ENCODE measurements around the gene SLC34A2.

The SLC34A2 gene

DNA sequence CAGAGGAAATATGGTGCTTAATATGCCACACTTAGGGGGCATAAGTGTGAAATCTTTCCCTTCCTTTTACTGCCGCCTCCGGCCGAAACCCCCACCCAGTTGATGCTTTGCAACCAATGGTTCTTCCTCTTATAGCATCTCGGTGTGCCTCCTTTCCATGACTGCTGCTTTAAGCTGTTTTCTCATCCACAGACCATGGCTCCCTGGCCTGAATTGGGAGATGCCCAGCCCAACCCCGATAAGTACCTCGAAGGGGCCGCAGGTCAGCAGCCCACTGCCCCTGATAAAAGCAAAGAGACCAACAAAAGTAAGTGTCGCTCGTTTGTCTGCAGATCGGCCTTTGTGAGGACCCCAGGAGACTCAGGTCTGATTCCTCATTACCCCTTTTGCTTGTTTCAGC is 6.7 kb downstream of the SLC34A2 start:
- no peak for DNase-seq

DNA sequence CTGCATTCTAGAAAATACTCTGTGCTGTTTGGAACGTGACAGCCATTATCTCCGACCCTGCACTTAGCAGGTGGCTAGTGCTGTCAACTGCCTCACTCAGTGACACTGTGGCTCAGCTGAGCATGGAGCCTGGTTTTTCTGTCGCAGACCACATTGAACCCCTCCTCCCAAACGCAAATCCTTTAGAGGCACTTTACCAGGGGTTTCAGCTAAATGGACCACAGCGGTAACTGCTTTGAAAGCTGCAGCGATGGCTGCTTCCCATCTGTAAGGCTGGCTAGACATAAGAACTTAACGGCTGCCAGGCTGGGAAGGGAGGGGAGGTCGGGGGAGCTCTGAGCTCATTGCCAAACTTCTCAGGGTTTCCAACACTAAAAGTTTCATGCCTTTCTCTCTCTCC is 8.1 kb downstream of the SLC34A2 start:
- DNase-seq: no peak

- DNase-seq: no peak
Observed at GRCh38 chr4:25666031-25666630, 10.5 kb downstream of the SLC34A2 start.

- no peak for DNase-seq
Observed at GRCh38 chr4:25667931-25668557, 12.4 kb downstream of the SLC34A2 start.

- no peak for DNase-seq
Observed at GRCh38 chr4:25670991-25671390, 15.3 kb downstream of the SLC34A2 start.

- no peak for DNase-seq
Observed at GRCh38 chr4:25672756-25673155, 17.1 kb downstream of the SLC34A2 start.

GRCh38 chr4:25674386-25674785 is 18.7 kb downstream of the SLC34A2 start:
- no peak for DNase-seq

GRCh38 chr4:25676221-25676620 is 20.6 kb downstream of the SLC34A2 start:
- DNase-seq: no peak

DNA sequence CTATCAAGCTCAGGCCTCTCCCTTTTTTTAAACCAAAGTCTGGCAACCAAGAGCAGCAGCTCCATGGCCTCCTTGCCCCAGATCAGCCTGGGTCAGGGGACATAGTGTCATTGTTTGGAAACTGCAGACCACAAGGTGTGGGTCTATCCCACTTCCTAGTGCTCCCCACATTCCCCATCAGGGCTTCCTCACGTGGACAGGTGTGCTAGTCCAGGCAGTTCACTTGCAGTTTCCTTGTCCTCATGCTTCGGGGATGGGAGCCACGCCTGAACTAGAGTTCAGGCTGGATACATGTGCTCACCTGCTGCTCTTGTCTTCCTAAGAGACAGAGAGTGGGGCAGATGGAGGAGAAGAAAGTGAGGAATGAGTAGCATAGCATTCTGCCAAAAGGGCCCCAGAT is 21.5 kb downstream of the SLC34A2 start:
- DNase-seq: no peak

GRCh38 chr4:25677943-25678342 is 22.3 kb downstream of the SLC34A2 start:
- no peak for DNase-seq

GRCh38 chr4:25687773-25688172 is 32.1 kb downstream of the SLC34A2 start:
- no peak for DNase-seq

GRCh38 chr4:25694466-25694865 is 38.8 kb downstream of the SLC34A2 start:
- peak; percentile 12 for DNase-seq

DNA sequence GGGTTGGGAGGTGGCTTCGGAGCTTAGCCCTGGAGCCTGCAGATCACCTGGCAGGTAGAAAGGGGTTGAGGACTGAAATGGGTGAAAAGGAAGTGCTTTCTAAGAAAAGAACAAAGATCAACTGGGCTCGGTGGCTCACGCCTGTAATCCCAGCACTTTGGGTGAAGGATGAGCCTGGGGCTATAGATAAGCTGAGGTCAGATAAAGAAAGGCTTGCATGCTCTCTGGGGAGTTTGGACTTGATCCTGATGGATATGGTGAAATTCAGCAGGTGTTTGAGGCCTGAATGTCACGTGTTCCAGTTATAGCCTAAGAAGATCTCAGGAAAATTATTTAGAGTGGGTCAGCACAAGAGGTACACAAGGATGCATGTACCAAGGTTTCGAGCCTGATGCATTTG is 40.8 kb downstream of the SLC34A2 start:
- DNase-seq: no peak

GRCh38 chr4:25697516-25697915 is 41.9 kb downstream of the SLC34A2 start:
- no peak for DNase-seq

DNA sequence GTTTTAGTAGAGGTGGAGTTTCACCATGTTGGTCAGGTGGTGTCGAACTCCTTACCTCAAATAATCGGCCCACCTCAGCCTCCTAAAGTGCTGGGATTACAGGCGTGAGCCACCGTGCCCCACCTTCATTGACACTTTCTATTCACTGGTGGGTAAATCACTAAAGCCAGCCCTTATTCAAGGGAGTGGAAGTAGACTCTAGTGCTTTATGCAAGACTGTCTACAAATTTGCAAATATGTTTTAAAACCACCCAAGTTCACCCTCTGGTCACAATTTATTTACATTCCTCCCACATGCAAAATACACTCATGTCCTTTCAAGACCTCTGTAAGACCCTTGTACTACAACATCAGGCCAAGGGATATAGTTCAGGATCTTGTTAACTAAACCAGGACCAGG is 45.0 kb downstream of the SLC34A2 start:
- no peak for DNase-seq

GRCh38 chr4:25702848-25703247 is 47.2 kb downstream of the SLC34A2 start:
- DNase-seq: peak; percentile 47

DNA sequence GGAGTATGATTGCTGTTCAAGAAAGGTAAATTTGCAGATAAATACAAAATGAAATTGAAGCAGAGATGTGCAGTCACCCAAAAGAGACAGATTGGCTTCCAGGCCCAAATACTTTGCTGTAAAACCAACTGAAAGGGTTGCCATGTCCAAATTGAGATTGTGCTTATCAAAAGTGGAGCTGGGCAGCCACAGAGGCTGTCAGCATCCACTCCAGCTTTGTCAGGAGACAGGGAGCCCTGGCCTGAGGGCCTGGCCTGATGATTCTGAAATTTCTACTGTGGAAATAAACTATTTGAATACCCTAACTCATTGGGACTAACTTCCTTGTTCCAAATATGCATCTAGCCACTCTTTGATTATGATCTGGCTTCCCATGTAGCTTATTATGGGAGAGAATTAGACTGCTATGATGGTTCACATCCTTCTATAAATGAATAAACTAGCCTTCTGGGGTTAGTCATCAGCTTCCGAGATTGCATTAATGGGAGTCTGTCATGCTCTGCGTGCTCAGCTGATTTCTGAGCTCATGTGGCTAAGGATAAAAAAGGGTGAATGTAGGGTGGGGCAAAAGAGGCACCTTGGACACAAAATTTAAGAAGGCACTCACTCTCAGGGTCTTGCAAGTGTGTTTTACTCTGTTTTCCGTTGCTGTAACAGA is 48.2 kb downstream of the SLC34A2 start:
- no peak for DNase-seq

- DNase-seq: no peak
Observed at GRCh38 chr4:25704516-25704915, 48.9 kb downstream of the SLC34A2 start.

GRCh38 chr4:25710637-25711036 is 55.0 kb downstream of the SLC34A2 start:
- no peak for DNase-seq

GRCh38 chr4:25712611-25713010 is 57.0 kb downstream of the SLC34A2 start:
- DNase-seq: no peak

DNA sequence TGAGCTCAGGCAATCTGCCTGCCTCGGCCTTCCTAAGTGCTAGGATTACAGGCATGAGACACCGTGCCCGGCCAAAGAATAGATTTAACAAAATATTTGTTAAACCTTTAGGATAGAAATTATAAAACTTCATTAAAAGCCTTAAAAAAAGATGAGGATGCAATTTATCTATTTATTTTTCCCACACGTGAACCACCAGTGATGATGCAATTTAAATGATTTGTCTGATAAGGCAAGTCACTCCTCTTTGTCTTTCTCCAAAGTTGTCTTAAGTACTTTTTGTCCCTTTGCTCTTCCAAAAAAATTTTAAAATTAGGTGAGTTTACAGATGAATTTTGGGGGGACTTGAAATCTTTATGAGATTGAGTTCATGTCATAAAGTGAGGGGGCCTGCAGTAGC is 58.2 kb downstream of the SLC34A2 start:
- no peak for DNase-seq

DNA sequence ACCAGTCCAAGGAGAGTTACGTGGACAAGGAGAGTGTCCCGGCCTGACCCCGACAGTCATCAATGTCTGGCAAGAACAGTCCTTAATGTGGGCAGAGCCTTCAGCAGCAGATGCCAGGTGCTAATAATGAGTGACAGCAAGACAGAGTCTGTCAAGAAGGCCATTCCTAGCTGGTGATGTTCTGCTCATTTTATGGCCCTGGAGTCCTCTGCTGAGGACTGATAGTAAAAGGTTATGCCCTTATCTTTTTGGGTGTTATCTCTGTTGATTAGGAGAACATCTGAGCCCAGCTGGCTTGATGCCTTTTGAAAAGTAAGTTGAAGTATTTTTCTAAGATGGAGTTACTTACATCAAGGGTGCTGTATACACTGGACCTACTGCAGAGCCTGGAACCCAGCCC is 67.3 kb downstream of the SLC34A2 start:
- no peak for DNase-seq

DNA sequence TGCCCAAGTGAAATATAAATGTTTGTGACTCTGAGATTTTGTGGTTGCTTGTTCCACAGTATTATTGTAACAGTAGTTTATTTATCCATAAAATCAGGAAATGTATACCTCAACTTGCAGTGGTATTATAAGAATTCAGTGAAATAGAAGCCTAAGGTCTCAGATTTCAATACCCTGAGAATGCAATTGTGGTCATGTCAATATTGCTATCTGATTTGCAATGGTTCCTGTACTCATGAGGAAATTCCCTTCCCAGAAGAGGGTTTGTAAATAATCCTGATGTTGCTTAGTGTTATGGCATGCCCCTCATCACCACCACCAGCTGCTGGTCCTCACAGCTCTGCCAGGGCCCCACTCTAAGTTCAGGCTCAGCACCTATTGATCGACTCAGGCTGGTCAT is 67.8 kb downstream of the SLC34A2 start:
- no peak for DNase-seq

DNA sequence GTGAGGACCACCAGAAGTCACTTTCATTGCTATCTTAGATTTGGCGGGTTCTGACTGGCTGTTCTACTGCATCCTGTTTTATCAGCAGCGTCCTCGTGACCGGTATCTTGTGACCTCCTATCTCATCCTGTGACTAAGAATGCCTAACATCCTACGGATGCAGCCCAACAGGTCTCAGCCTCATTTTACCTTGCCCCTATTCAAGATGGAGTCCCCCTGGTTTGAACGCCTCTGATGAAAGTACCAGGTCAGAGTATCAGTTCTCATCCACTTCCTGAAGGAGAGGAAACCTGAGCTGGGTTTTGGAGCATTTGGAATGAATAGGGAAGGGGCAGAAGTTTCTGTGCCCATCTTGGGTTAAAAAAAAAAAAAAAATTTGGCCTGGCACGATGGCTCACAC is 70.2 kb downstream of the SLC34A2 start:
- no peak for DNase-seq
